K562 (cell line): ENCODE data around the gene NCAM2. TPM values are rescaled to one million over a fixed set of nuclear protein-coding genes. Genes with fewer than 3 reads are reported as not detected.

Experiments used
- CHD7 ChIP-seq: fragments of 200-600 bp; sonication (generic); IDR thresholded peaks from one replicate; pipeline ENCODE4 v1.6.1; 2012; ENCODE audit warnings: mild to moderate bottlenecking, low read depth, low read length, inconsistent platforms
- PRPF4 ChIP-seq: fragments of 200-400 bp; formaldehyde crosslinking; IDR thresholded peaks from one replicate; pipeline ENCODE4 v1.6.1; 2017; ENCODE audit warnings: low read length, low read depth, mild to moderate bottlenecking; ENCODE audit not compliant: insufficient read depth, poor library complexity, severe bottlenecking
- polyA plus RNA-seq, 8 experiments: library from polyadenylated mRNA; depleted of rRNA in 4 of 8; stranded (reverse) in 5 of 8; unstranded in 3 of 8; fragments of >200 nt; fragmentation: Nextera tagmentation in 2 of 8; fragmentation: Illumina TruSeq in 1 of 8; extraction: Ambion mirVana in 2 of 8; extraction: Trizol in 1 of 8; gene quantifications; 2 replicates each; pipeline versions ENCODE4 v1.2.1 to v1.2.3, GENCODE V29; 2011 to 2014; ENCODE audit warnings: inconsistent platforms in 1 of 8, missing spikeins in 1 of 8
- total RNA-seq, 7 experiments: library from RNA; depleted of rRNA in 6 of 7; stranded (reverse); fragments of >200 nt in 6 of 7; fragmentation: Illumina TruSeq in 2 of 7; extraction: Trizol in 2 of 7; gene quantifications; 2 replicates each; pipeline versions ENCODE4 v1.2.1 to v1.2.3, GENCODE V29; 2011 to 2021; ENCODE audit warnings: low replicate concordance in 1 of 7

NCAM2 gene
- total and polyA plus RNA-seq, 9 of the 15 experiments (the other 6 are each of a cell fraction or from before 2014, with no cell fraction given) = 14.0 to 58.2 (median 27.8) TPM

- TF ChIP-seq PRPF4 (no peak), CHD7 (no peak)
Measured at GRCh38 chr21:21174676-21175075, 176.5 kb downstream of the NCAM2 start (continued).
